GM21423 (cell line): ENCODE data around the gene BTF3L4.
A peak's percentile ranks its signal among the peaks of the same experiment; 100 is the strongest.
"Not testable (repeated sequence)": the region's sequence is repeated elsewhere in the genome, so short reads cannot be mapped to it uniquely, and the experiment has no call there.

ENCODE experiments used
- ATAC-seq: cut with Tn5 transposase; IDR thresholded peaks from one replicate; pipeline ENCODE4 v1.9.1; 2021; ENCODE audit warnings: mild to moderate bottlenecking, moderate library complexity; ENCODE audit not compliant: unreplicated experiment

BTF3L4 gene

DNA sequence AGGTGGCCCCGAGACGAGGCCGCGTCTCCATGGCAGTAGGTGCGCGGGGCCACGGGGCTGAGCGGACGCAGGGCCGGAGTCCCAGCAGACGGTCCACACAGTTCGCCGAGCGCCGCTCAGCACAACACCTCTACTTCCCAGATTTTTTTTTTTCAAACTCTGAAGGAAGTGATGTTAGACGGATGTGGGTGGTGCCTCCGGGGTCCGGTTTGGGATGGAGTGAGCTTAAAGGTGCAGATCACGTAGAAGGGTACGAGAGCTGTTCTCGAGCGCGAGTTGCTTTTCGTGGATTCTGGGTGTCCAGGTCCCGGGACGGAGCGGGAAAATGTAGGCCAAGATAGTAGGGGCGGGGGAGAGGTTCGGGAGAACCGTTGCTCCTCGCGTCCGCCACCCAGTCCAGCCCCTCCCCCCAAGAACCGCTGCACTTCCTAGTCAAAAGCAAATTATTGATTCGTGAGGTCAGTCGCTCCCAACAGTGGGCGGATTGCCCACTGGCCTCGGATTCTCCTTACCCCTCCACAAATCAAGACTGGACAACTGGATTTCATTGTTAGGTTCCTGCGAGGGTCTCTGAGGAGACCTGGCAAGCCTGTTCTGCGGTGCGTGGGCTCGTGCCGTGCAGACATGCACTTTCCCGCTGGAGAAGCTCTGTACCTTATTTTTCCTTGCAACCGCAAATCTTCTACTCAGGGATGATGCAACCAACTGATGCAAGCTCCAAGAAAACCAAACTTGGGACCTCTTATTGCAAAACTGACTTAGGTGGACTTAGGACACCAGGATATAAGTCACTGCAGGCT, 829 bp upstream of the BTF3L4 start, which contains the start of gene TXNDC12:
Gene TXNDC12, minus strand, starts transcription at position 126 of the 800 bp plus-strand sequence. Its CDS starts 95 bp downstream, at position 31.
- peak; percentile 38 for ATAC-seq

DNA sequence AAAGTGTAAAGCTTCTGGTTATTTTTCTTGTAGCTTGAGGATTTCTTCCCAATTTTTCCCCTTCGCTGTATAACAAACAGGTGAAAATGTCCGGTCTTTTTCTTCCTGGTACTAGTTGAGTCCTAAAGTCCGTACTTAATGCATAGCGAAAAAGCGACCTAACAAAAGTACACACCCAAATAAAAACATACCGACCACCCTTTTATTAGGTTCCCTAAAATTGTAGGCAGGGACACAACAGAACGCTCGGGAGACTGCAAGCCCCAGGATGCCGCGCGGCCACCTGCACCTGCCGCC, 281 bp upstream of the BTF3L4 start:
- no peak for ATAC-seq

DNA sequence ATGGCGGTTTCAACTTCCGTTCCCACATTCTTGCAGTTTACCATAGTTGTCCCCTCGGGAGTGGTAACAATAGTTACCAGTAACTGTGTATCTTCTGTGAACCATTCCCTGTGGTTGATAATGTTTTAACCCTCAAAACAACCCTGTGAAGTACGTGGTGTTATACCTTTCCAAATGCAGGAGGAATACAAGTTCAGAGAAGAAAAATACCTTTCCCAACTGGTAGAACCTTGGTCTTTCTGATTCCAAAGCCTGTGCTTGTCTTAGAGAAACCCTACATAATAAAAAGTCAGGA, 789 bp downstream of the BTF3L4 start:
- peak; percentile 41 for ATAC-seq

DNA sequence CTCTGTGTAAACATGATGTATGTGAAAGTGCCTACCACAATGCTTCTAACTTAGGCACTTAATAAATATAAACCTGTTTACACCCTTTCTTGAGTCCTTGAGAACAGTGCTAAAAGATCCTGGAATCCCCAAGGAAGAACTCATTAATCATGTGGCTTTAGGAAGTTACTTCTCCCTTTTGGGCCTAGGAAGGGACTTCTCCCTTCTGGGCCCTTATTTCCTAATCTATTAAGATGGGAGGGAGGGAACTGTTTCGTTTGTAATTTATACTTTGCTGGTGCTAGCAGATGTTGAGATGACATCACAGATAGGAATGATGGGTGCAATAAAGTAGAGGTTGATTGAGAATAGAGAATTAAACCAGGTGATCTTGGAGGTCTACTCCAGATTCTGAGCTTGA, 1.2 kb downstream of the BTF3L4 start:
- no peak for ATAC-seq

DNA sequence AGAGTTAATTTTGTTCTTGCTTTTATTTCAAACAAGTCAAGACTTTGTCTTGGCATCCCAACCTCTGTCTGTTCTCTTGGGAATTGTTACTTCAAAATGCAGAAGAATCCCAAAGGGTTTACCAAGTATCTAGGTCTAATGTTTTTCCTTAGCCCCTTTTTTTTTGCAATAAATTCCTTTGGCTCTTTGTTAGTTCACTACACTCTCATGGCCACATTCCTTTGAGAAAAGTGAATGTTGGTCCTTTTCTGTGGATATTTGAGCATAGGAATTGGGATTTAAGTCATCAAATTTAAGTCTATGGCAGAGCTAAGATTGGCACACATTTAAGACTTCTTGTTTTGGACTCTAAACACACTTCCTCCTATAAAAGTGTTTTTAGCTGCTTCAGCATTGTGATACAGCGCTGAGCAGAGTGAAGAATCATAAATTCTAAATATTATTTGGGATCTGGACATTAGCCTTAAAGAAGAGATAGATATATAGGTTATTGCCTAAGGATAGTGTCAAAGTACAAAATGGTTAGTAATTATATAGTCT, 1.9 kb downstream of the BTF3L4 start:
- ATAC-seq, result no peak

DNA sequence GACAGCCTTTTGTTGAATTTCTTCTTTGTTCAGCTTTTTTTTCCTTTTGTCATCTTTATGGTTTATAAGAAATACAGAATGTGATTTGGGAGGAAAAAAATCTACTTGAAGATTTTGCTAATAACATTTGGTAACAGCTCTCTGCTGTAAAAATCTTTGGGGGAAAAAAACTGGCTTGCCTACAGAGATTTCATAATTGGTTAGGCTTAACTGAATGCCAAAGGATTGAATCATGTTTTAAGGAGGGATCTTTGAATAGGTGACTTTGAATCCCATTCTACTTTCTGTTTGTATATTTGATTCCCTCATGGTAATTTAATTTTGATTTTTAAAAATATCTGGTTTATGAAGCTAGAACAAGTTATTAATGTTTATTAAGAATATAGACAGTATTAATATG, 3.2 kb downstream of the BTF3L4 start:
- ATAC-seq, result no peak

DNA sequence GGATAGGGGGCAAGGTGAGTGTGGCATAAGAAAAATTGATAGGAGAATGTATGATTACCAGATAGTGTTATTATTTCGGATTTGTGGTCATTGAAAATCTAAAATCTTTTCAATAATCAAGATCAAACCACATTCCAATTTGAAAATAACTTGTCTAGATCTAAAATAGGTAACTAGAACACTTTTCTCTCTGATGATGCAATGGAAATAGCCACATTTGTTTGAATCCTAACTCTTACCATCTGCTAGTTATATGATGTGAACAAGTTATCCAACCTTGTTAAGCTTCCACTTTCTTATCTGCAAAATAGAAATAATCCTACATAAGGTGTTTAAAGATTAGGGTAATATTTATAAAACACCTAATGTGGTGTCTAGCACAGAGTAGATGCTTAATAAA, 3.8 kb downstream of the BTF3L4 start:
- ATAC-seq, result no peak

DNA sequence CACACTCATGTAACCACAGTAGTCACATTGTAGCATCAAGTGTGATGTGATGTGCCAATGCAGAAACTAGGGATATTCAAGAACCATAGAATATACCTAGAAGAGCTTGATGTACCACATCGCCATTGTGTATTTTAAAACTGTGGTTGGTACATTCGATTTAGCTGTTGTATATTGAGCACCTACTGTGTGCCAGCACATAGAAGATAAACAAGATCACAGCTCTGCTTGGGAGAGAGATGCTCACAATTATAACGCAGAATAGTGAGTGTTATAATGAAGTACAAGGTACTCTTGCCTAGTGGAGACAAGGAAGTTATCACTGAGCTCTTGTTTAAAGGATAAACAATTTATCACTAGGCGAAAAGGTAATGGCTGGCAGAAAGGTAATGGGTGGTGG, 4.7 kb downstream of the BTF3L4 start:
- ATAC-seq, result no peak

DNA sequence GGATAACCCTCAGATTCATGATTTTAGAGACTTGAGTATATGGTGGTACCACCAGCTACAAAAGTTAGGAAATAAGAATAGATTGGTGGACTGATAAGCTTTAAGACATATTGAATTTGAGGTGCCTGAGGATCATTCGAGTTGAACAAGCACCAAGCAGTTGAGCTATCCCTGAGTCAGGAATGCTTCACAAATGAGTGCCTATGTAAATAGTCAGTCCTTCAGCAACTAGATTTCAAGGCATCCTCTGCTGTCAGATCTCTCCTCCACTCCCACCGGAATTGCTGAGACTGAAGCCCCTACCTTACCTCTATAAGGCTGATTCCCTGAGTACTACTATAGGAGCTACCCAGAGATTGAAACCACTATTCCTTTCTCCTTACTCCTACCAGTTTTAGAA, 7.1 kb downstream of the BTF3L4 start:
- no peak for ATAC-seq

DNA sequence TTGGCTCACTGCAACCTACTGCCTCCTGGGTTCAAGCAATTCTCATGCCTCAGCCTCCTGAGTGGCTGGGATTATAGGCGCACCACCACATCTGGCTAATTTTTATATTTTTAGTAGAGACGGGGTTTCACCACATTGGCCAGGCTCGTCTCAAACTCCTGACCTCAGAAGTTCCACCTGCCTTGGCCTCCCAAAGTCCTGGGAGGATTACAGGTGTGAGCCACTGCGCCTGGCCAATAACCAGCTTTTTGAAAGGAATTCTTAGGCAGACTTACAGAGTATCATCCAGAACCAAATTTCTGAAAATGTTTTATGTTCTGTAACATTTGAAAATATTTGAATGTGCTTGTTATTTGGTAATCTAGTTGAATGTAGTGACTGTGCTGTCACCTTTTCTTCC, 14.6 kb downstream of the BTF3L4 start:
- no peak for ATAC-seq

DNA sequence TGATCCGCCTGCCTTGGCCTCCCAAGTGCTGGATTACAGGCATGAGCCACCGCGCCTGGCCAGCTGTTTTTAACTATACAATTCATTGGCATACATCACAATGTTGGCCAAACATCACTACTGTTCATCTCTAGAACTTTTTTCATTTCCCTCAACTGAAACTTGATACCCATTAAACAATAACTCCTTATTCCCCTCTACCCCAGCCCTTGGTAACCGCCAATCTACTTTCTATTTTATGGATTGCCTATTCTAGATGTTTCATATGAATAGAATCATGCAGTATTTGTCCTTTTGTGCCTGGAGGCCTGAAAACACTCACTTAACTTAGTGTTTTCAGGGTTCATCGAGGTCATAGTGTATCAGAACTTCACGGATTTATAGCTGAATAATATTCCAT, 16.2 kb downstream of the BTF3L4 start:
- no peak for ATAC-seq

DNA sequence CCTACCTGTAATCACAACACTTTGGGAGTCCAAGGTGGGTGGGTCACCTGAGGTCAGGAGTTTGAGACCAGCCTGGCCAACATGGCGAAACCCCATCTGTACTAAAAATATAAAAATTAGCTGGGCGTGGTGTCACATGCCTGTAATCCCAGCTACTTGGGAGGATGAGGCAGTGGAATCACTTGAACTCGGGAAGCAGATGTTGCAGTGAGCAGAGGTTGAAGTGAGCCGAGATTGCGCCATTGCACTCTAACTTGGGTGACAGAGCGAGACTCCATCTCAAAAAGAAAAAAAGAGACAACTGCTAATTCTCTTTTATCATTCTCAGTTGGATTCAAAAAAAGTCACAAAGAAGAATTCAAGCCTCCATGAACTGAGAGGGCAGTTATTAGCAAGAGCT, 21.2 kb downstream of the BTF3L4 start:
- not testable (repeated sequence) for ATAC-seq

DNA sequence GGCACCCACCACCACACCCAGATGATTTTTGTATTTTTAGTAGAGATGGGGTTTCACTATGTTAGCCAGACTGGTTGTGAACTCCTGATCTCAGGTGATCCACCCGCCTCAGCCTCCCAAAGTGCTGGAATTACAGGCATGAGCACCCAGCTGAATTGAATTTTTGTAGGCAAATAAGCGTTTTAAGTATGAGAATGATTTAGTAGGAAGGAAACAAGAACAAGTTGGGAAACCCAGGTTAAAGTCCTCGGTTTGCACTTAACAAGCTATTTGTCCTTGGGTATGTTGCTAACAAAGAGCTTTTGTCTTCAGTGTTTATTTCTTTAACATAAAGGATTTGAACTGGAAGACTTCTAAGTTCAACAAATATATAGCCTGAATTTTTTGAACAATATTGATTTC, 23.9 kb downstream of the BTF3L4 start:
- ATAC-seq, result no peak

DNA sequence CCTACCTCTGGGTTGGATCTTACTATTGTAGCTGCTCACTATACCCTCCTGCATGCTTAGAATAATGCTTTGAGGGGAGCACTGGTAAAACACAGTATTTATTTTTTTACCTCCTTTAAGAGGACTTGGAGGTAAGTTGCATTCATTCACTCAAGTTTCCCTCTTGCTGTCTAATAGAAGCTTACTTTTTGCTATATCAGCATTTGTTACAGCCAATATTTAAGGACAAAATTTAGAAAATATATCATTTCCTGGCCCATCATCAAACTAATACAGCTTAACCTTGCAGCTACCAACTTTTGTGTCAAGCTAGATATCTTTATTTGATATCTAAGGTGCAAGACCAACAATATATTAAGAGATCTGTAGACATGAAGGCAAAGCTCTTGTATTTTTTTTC, 31.8 kb downstream of the BTF3L4 start:
- not testable (repeated sequence) for ATAC-seq

DNA sequence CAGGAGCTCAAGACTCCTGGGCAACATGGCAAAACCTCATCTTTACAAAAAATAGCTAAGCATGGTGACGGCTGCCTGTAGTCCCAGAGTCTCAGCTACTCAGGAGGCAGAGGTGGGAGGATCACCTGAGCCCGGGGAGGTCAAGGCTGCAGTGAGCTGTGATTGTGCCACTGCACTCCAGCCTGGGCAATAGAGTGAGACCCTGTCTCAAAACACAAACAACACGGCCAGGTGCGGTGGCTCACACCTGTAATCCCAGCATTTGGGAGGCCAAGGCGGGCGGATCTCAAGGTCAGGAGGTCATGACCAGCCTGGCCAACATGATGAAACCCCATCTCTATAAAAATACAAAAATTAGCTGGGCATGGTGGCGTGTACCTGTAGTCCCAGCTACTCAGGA, 38.2 kb downstream of the BTF3L4 start:
- not testable (repeated sequence) for ATAC-seq

DNA sequence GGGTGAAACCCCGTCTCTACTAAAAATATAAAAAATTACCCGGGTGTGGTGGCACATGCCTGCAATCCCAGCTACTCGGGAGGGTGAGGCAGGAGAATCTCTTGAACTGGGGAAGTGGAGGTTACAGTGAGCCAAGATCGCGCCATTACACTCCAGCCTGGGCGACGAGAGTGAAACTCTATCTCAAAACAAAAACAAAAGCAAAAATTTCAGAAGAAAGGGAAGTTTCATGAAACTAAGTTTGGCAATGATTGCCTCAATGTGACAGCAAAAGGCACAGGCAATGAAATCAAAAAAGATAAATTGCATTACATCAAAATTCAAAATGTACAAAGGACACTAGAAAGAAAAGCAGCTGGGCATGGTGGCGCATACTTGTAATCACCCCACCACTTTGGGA, 40.1 kb downstream of the BTF3L4 start:
- ATAC-seq, result no peak

DNA sequence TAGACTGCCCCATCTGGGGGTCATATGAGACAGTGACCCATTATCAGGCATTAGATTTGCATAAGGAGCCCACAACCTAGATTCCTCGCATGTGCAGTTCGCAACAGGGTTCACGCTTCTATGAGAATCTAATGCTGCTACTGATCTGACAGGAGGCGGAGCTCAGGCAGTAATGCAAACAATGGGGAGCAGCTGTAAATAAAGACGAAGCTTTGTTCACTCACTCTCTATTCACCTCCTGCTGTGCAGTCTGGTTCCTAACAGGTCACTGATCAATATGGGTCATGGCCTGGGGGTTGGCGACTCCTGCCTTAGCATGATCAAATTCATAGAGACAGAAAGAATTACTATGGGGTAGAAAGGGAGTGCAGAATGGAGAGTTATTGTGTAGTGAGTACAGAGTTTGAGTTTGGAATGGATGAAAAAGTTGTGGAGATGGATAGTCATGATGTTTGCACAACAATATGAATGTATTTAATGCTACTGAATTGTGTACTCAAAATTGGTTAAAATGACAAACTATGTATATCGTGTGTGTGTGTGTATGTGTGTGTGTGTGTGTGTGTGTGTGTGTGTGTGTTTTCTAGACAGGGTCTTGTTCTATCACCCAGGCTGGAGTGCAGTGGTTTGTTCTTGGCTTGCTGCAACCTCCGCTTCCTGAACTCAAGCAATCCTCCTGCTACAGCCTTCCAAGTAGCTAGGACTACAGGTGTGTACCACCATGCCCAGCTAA, 42.2 kb downstream of the BTF3L4 start:
- ATAC-seq, result no peak

DNA sequence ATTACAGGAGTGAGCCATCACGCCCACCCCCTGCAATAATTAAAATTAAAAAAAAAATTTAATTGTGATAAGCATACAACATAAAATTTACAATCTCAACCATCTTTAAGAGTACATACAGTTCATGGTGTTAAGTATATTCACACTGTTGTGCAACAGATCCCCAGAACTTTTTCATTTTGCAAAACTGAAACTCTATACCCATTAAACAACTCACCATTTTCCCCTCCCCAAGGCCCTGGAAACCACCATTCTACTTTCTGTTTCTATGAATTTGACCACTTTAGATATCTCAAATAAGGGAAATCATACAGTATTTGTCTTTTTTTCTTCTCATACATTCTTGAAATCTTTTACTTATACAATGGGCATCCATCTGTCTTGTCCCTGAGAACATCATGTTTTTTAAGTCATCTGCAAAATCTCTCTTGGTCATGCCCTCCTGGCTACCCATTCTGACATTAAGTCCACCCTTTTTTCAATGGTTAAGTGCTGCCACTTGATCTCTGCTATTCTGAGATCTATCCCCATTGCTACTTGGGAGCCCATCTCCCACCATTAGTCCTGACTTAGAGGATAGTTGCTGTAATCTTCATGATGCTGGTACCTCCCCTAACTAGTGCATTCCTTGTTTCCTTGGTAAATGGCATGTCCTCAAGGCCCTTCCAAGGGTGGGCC, 46.4 kb downstream of the BTF3L4 start:
- ATAC-seq, result peak; percentile 74

DNA sequence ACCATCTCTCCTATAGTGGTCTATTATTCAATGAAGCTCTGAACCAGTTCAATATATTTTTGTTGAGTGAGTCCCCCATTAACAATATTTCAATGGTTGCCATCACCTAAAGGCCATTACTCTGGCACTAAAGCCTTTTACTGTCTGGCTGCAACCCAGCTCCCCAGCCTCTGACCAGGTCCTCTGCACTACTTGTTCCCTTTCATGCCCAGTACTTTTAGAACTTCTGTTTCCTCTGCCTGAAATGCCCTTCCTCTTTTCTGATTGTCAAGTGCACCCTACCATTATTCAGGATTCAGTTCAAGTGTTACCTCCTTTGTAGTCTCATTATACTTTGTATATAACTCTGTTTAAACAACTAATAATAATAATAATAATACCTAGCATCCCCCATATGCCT, 55.4 kb downstream of the BTF3L4 start:
- ATAC-seq, result no peak

DNA sequence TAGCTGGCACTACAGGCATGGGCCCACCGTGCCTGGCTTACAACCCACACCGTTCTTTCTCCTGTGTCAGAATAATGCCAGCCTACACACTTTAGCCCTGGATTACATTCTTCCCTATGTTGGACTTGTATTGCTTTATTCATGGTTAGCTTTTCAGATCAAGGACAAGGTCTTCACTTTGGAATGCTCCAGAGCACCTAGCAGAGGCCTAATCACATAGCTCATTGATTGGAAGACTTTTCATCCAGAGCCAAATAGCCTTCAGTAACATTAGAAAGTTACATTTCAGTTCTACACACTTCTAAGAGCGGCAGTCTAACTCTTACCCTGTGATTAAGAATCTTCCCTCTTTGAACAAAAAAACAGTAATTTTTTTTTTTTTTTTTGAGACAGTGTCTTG, 56.4 kb downstream of the BTF3L4 start:
- no peak for ATAC-seq

DNA sequence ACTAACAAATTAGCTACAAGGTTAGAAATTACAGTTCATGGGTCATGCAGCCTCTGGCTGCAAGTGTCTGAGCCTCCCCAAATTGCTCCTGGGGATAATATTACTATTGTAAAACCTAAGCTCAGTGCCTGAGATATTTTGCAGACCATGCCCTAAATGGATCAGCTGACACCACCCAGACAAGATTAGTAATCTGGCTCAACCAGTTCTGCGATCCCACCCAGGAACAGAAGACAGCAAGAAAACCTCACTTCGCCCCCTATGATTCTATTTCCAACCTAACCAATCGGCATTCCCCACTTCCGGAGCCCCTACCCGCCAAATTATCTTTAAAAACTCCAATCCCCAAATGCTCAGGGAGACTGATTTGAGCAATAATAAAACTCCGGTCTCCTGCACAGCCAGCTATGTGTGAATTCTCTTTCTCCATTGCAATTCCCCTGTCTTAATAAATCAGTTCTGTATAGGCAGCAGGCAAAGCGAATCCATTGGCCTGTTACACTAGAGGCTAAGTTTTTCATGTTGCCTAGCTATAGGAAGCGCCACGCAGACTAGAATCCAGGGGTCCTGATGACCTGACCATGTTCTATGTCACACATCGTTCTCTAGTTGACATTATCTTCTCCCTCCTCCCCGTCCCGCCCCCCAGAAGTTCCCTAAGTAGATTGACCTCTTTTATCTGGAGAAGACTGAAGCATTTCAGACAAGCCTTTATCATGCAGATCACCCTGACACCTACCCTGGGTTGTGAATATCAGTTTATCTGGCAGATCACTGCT, 63.4 kb downstream of the BTF3L4 start:
- ATAC-seq, result no peak
